Measurements from ENCODE around the gene RPL34. TPM values are rescaled to one million over a fixed set of nuclear protein-coding genes. Genes with fewer than 3 reads are reported as not detected.
"Not testable (repeated sequence)": the region's sequence is repeated elsewhere in the genome, so short reads cannot be mapped to it uniquely, and the experiment has no call there.

RPL34 gene
- total RNA-seq, 5 donors from 2014 or later (not counting 1 experiment from before 2014, with no cell fraction given) = 2,434 to 3,142 (median 2,791) TPM

- WGBS (ENCODE audit: insufficient coverage) = no CpG with 5 or more reads among the region's 2 CpGs
- Mint-ChIP-seq H3K36me3 (peaks cover 23% of the 10 kb centered on the region), H3K27ac (no peak overlapping the region), H3K4me3 (no peak overlapping the region), H3K4me1 (peaks cover 0 to 15% (median 0%) of the 10 kb centered on the region in 3 donors), H3K9me3 (no peaks in the 10 kb centered on the region), H3K27me3 (no peaks in the 10 kb centered on the region)
- POLR2A ChIA-PET = interaction anchor here in 1 of 2 donors (0.6 kb wide), 1 partner anchor 71 kb away, joined by 3 read pairs; no protein-coding TSS in a partner anchor
- no peak for DNase-seq
- no peak overlapping the region for H3K27ac ChIP-seq (ENCODE audit: low read length)
- ATAC-seq (replicated peaks in 1 of 4) = no peak
- H3K4me3 ChIP-seq (ENCODE audit: control insufficient read depth in 1 of 2, extremely low read depth in 1 of 2, low read length in 1 of 2) = no peak overlapping the region
- H3K27me3 ChIP-seq (replicated peaks in 1 of 2; ENCODE audit: control insufficient read depth in 2 of 2, extremely low read depth in 1 of 2, insufficient read depth in 2 of 2, low read length in 1 of 2) = no peaks in the 10 kb centered on the region
- no peaks in the 10 kb centered on the region for H3K4me1 ChIP-seq (ENCODE audit: control insufficient read depth in 1 of 2, extremely low read depth in 1 of 2, insufficient read depth in 2 of 2, low read length in 2 of 2)
- peaks cover 0 to 3% of the 10 kb centered on the region in 2 donors for H3K36me3 ChIP-seq (ENCODE audit: control insufficient read depth in 2 of 2, extremely low read depth in 1 of 2, insufficient read depth in 1 of 2, low read length in 1 of 2)
- peaks cover under 1% of the 10 kb centered on the region for H3K9me3 ChIP-seq
- CTCF ChIA-PET = interaction anchor here in 1 of 2 donors (1.5 kb wide), 1 partner anchor 17 kb away, joined by 5 read pairs; no protein-coding TSS in a partner anchor
Observed at GRCh38 chr4:108589961-108590360, 30.4 kb upstream of the RPL34 start.

- Mint-ChIP-seq H3K36me3 (peaks cover 23% of the 10 kb centered on the region), H3K27ac (no peak overlapping the region), H3K4me3 (no peak overlapping the region), H3K4me1 (peaks cover 0 to 15% (median 0%) of the 10 kb centered on the region in 3 donors), H3K27me3 (no peaks in the 10 kb centered on the region), H3K9me3 (no peaks in the 10 kb centered on the region)
- DNase-seq = no peak
- Histone ChIP-seq H3K4me1 (ENCODE audit: control insufficient read depth in 1 of 2, extremely low read depth in 1 of 2, insufficient read depth in 2 of 2, low read length in 2 of 2) (no peaks in the 10 kb centered on the region), H3K27ac (ENCODE audit: low read length) (no peak overlapping the region), H3K9me3 (peaks cover 2% of the 10 kb centered on the region), H3K36me3 (ENCODE audit: control insufficient read depth in 2 of 2, extremely low read depth in 1 of 2, insufficient read depth in 1 of 2, low read length in 1 of 2) (peaks cover 0 to 3% of the 10 kb centered on the region in 2 donors), H3K4me3 (ENCODE audit: control insufficient read depth in 1 of 2, extremely low read depth in 1 of 2, low read length in 1 of 2) (no peak overlapping the region), H3K27me3 (replicated peaks in 1 of 2; ENCODE audit: control insufficient read depth in 2 of 2, extremely low read depth in 1 of 2, insufficient read depth in 2 of 2, low read length in 1 of 2) (no peaks in the 10 kb centered on the region)
- ATAC-seq (replicated peaks in 1 of 4) = no peak
- CTCF ChIA-PET = no interaction called here
- WGBS (ENCODE audit: insufficient coverage) = no CpG with 5 or more reads among the region's 1 CpG
- POLR2A ChIA-PET = no interaction called here
Observed at GRCh38 chr4:108590776-108591175, 29.6 kb upstream of the RPL34 start.

GRCh38 chr4:108592674-108592986, 27.7 kb upstream of the RPL34 start:
- H3K27ac ChIP-seq (ENCODE audit: low read length) = no peak overlapping the region
- no CpG with 5 or more reads among the region's 2 CpGs for WGBS (ENCODE audit: insufficient coverage)
- Mint-ChIP-seq H3K9me3 (no peaks in the 10 kb centered on the region), H3K27me3 (no peaks in the 10 kb centered on the region), H3K36me3 (peaks cover 24% of the 10 kb centered on the region), H3K4me3 (no peak overlapping the region), H3K4me1 (peaks cover 0 to 15% (median 0%) of the 10 kb centered on the region in 3 donors), H3K27ac (no peak overlapping the region)
- H3K36me3 ChIP-seq (ENCODE audit: control insufficient read depth in 2 of 2, extremely low read depth in 1 of 2, insufficient read depth in 1 of 2, low read length in 1 of 2) = peaks cover 0 to 3% of the 10 kb centered on the region in 2 donors
- no peak for ATAC-seq (replicated peaks in 1 of 4)
- H3K9me3 ChIP-seq = peaks cover 2% of the 10 kb centered on the region
- ChIA-PET POLR2A (interaction anchor here in 1 of 2 donors (0.6 to 0.7 kb wide), 2 partner anchors 27 to 360 kb away, joined by 4 to 6 read pairs; no protein-coding TSS in a partner anchor), CTCF (interaction anchor here (0.6 to 1.1 kb wide), 3 partner anchors 14 to 571 kb away, joined by 3 to 4 read pairs (median 4); no protein-coding TSS in a partner anchor)
- no peak for DNase-seq
- H3K4me3 ChIP-seq (ENCODE audit: control insufficient read depth in 1 of 2, extremely low read depth in 1 of 2, low read length in 1 of 2) = no peak overlapping the region
- H3K27me3 ChIP-seq (replicated peaks in 1 of 2; ENCODE audit: control insufficient read depth in 2 of 2, extremely low read depth in 1 of 2, insufficient read depth in 2 of 2, low read length in 1 of 2) = no peaks in the 10 kb centered on the region
- H3K4me1 ChIP-seq (ENCODE audit: control insufficient read depth in 1 of 2, extremely low read depth in 1 of 2, insufficient read depth in 2 of 2, low read length in 2 of 2) = no peaks in the 10 kb centered on the region

GRCh38 chr4:108594296-108594695, 26.1 kb upstream of the RPL34 start:
- H3K9me3 Mint-ChIP-seq; H3K9me3 ChIP-seq; H3K27me3 Mint-ChIP-seq; H3K4me3 ChIP-seq (ENCODE audit: control insufficient read depth in 1 of 2, extremely low read depth in 1 of 2, low read length in 1 of 2); H3K4me3 Mint-ChIP-seq; ATAC-seq (replicated peaks in 1 of 4); H3K4me1 ChIP-seq (ENCODE audit: control insufficient read depth in 1 of 2, extremely low read depth in 1 of 2, insufficient read depth in 2 of 2, low read length in 2 of 2); H3K27ac ChIP-seq (ENCODE audit: low read length); H3K27me3 ChIP-seq (replicated peaks in 1 of 2; ENCODE audit: control insufficient read depth in 2 of 2, extremely low read depth in 1 of 2, insufficient read depth in 2 of 2, low read length in 1 of 2); H3K36me3 ChIP-seq (ENCODE audit: control insufficient read depth in 2 of 2, extremely low read depth in 1 of 2, insufficient read depth in 1 of 2, low read length in 1 of 2); H3K27ac Mint-ChIP-seq; POLR2A ChIA-PET; DNase-seq: not testable (repeated sequence)
- Mint-ChIP-seq H3K4me1 (peaks cover 0 to 15% (median 0%) of the 10 kb centered on the region in 3 donors), H3K36me3 (peaks cover 24% of the 10 kb centered on the region)
- 96% methylated on average over 10 of the region's 21 CpGs for WGBS (ENCODE audit: insufficient coverage)
- CTCF ChIA-PET = interaction anchor here in 1 of 2 donors (0.7 kb wide), 1 partner anchor 15 kb away, joined by 3 read pairs; no protein-coding TSS in a partner anchor

GRCh38 chr4:108596344-108596743, 24.0 kb upstream of the RPL34 start:
- Histone ChIP-seq H3K27ac (ENCODE audit: low read length) (no peak overlapping the region), H3K4me3 (ENCODE audit: control insufficient read depth in 1 of 2, extremely low read depth in 1 of 2, low read length in 1 of 2) (no peak overlapping the region), H3K4me1 (ENCODE audit: control insufficient read depth in 1 of 2, extremely low read depth in 1 of 2, insufficient read depth in 2 of 2, low read length in 2 of 2) (peaks cover 4 to 5% of the 10 kb centered on the region in 2 experiments), H3K36me3 (ENCODE audit: control insufficient read depth in 2 of 2, extremely low read depth in 1 of 2, insufficient read depth in 1 of 2, low read length in 1 of 2) (no peaks in the 10 kb centered on the region), H3K27me3 (replicated peaks in 1 of 2; ENCODE audit: control insufficient read depth in 2 of 2, extremely low read depth in 1 of 2, insufficient read depth in 2 of 2, low read length in 1 of 2) (no peaks in the 10 kb centered on the region), H3K9me3 (peaks cover 2% of the 10 kb centered on the region)
- no peaks in the 10 kb centered on the region for H3K9me3 Mint-ChIP-seq
- H3K4me1 Mint-ChIP-seq = peaks cover 10 to 19% (median 11%) of the 10 kb centered on the region in 3 donors
- no peak for ATAC-seq (replicated peaks in 1 of 4)
- ChIA-PET POLR2A (no interaction called here), CTCF (no interaction called here)
- WGBS (ENCODE audit: insufficient coverage) = 100% methylated on average over 1 of the region's 1 CpG
- H3K27ac Mint-ChIP-seq = no peak overlapping the region
- no peak for DNase-seq
- peaks cover 18% of the 10 kb centered on the region for H3K36me3 Mint-ChIP-seq
- H3K4me3 Mint-ChIP-seq = no peak overlapping the region
- no peaks in the 10 kb centered on the region for H3K27me3 Mint-ChIP-seq

- H3K36me3 ChIP-seq (ENCODE audit: control insufficient read depth in 2 of 2, extremely low read depth in 1 of 2, insufficient read depth in 1 of 2, low read length in 1 of 2) = no peaks in the 10 kb centered on the region
- POLR2A ChIA-PET = no interaction called here
- Mint-ChIP-seq H3K27me3 (no peaks in the 10 kb centered on the region), H3K9me3 (no peaks in the 10 kb centered on the region), H3K4me3 (peak overlapping the region in 1 of 3 donors; percentile 23), H3K4me1 (peaks cover 18 to 20% (median 20%) of the 10 kb centered on the region in 3 donors), H3K36me3 (peaks cover 6% of the 10 kb centered on the region), H3K27ac (peak overlapping the region; percentile 79 to 82)
- no peak overlapping the region for H3K4me3 ChIP-seq (ENCODE audit: control insufficient read depth in 1 of 2, extremely low read depth in 1 of 2, low read length in 1 of 2)
- DNase-seq (no peak), ATAC-seq (replicated peaks in 1 of 4) (peak in 1 of 4 experiments; percentile 13)
- no peaks in the 10 kb centered on the region for H3K27me3 ChIP-seq (replicated peaks in 1 of 2; ENCODE audit: control insufficient read depth in 2 of 2, extremely low read depth in 1 of 2, insufficient read depth in 2 of 2, low read length in 1 of 2)
- H3K9me3 ChIP-seq = no peaks in the 10 kb centered on the region
- H3K4me1 ChIP-seq (ENCODE audit: control insufficient read depth in 1 of 2, extremely low read depth in 1 of 2, insufficient read depth in 2 of 2, low read length in 2 of 2) = peaks cover 10 to 14% of the 10 kb centered on the region in 2 experiments
- no peak overlapping the region for H3K27ac ChIP-seq (ENCODE audit: low read length)
- CTCF ChIA-PET = no interaction called here
- WGBS (ENCODE audit: insufficient coverage) = 42% methylated on average over 3 of the region's 3 CpGs
Observed at GRCh38 chr4:108601106-108601505, 19.3 kb upstream of the RPL34 start.

Measured in T-cell (primary cell).